GM12872 (cell line): Measurements from ENCODE around the gene HSPA6.

Experiments
- TF ChIP-seq, protein P1 (sequence below): IDR thresholded peaks from 3 replicates; pipeline ENCODE4 v1.5.1; 2011; ENCODE audit warnings: low read depth, mild to moderate bottlenecking, low read length, moderate library complexity; ENCODE audit not compliant: insufficient read depth

HSPA6 gene

DNA sequence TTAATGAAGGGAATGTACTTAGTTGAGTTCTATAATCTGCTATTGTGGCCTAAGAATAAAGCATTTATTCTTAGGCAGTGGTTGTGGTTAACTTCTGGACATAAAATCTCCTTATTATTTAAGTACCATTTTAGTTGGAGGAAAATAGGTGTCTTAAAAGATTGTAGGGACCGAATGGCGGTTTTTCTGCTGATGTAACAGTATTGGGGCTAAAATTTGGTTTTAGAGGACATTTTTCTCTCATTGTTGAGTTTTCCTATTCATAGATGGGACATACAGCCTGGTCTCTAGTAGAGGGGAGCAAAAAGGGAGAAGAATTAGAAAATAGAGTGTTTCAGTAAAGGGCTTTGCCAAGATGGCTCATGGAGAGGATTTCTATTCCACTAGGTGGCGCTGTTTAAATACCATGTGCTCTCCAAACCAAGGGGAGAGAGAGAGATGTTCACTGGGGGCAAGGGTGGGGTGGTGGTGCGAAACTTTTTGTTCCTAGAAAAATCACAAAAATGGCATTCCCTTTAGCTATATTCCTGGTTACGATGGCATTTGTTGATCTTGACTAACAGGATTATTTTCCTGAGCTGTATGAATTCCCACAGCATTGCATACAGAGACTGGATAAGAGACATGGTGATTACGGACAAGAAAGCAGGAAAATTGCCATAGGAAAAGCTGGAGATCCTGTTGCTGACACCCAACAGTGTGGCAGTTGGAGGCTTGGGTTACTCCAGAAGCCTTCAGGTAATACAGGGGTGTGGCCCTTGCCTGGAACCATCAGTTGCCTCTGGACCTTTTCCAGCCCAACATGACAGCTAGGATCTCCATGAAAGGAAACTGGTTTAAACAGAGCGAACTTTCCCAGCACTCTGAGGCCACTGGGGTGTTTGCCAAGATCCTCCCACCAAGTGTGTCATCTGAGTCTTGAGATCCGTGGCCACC lies 37.3 kb upstream of the HSPA6 start:
- TF ChIP-seq, protein P1, sequence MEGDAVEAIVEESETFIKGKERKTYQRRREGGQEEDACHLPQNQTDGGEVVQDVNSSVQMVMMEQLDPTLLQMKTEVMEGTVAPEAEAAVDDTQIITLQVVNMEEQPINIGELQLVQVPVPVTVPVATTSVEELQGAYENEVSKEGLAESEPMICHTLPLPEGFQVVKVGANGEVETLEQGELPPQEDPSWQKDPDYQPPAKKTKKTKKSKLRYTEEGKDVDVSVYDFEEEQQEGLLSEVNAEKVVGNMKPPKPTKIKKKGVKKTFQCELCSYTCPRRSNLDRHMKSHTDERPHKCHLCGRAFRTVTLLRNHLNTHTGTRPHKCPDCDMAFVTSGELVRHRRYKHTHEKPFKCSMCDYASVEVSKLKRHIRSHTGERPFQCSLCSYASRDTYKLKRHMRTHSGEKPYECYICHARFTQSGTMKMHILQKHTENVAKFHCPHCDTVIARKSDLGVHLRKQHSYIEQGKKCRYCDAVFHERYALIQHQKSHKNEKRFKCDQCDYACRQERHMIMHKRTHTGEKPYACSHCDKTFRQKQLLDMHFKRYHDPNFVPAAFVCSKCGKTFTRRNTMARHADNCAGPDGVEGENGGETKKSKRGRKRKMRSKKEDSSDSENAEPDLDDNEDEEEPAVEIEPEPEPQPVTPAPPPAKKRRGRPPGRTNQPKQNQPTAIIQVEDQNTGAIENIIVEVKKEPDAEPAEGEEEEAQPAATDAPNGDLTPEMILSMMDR: peak; percentile 64

DNA sequence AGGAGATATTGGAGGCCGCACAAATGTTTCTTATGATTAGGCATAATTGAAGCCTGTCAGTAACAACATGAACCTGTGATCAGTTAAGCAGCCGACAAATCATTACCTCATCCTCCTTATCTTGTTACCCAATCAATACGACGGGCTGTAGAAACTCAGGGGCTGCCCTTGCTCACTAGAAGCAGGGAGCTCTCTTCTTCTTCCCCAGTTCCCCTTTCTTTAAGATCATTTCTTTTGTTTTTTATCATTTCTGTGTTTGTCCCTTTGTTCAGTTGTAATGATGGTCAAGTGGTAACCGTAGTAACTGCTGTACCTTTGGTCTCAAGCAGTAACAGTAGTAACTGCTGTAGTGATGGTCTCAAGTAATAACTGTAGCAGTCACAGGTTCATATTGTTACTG lies 32.9 kb upstream of the HSPA6 start:
- TF ChIP-seq, protein P1: no peak

DNA sequence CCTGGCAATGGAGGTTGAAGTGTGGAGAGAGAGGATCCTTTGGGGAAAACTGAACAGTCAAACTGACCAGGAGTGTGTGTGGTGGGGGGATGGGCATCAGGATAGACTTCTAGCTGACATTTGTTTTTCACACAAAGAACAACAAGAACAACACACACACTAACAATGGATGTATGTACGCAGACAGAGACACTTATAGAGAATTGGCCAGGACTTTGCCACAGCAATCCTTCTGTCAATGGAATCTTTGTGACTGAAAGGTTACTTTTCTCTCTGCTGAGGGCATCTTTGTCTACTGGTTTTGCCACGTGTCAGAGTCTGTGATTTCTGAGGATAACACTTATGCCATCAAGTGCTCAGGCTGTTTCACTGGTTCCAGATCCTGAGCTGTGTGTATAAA lies 31.5 kb upstream of the HSPA6 start:
- TF ChIP-seq, protein P1: no peak

DNA sequence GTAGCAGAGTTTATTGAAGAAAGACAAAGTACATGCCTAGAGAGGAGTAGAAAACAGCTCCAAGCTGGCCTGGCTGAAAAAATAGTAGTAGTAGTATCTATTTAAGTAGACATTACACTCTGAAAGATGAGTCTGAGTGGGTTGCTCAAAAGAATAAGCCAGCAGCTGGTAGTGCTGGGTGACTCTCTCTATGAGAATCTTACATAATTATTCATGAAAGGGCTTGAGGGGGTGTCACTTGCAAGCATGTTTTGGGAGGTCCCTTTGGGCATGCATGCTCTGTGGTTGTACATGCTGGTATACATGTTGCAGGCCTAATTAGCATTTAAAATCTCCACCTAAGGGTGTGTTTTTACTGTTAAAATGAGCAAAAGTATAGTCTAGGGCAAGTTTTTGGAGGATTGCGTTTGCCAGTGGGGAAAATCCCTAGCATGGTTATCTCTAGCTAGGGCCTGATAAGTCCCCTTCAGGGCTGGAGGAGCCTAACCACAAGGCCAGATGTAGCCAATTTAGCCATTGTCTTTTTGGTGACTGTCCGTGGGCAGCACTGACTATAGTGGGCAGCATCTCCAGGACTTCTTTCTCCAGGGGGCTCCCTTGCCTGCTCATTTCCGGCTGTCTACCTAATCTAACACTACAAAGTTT lies 30.1 kb upstream of the HSPA6 start:
- TF ChIP-seq, protein P1: no peak

DNA sequence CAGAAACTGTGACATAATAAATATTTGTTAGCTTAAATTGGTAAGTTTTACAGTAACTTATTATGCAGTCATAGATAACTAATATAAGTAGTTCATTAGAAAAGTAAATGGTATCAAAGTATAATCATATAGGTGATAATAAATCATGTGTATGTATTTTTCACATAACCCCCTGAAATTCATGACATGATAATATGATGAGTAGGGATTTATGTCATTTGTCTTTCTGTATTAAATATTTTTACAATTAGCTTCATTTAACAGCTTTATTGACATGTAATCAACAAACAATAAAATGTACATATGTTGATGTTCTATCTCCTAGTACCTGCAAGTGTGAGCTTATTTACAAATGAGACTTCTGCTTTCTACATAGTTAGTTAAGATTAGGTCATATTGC lies 28.9 kb upstream of the HSPA6 start:
- TF ChIP-seq, protein P1: no peak

DNA sequence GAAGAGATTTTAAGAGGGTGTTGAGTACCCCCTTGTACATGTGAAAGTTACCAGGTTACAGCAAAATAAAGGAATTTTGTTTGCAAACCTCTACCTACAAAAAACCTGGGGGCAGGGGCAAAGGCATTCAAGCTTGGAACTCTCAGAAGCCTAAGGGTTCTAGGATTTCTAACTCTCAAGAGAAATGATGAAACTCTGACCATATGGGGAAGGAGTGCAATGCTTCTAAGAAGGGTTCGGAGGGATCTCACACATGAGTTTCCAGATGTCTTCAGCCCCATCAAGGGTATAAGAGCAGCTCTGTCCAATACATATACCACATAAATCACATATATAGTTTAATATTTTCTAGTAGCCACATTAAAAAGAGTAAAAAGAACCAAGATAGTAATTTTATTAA lies 26.4 kb upstream of the HSPA6 start:
- TF ChIP-seq, protein P1: no peak

DNA sequence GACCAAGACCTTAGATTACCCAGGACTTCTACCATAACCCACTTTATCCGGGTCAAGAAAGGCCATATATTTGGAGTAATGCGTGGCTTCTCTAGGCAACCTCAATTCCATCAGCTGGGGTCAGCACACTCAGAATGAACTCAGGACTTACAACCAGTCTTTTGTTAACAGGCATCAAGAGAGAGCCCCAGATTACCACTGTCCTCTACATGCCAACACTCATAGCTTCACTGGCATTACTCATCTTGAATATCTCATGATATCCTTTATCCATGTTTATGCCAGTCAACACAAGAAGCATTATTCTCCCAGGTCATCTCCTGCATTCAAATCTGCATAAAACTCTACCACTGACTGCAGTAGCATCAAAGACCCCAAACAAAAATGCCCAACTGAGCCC lies 25.7 kb upstream of the HSPA6 start:
- TF ChIP-seq, protein P1: no peak
